Left renal pelvis (tissue), 4 donors: Measurements from ENCODE around the gene CD22. TPM values are rescaled to one million over a fixed set of nuclear protein-coding genes. Genes with fewer than 3 reads are reported as not detected.
"Not testable (repeated sequence)": the region's sequence is repeated elsewhere in the genome, so short reads cannot be mapped to it uniquely, and the experiment has no call there.

ENCODE experiments used
- DNase-seq, 4 donors: peaks; one replicate each; pipeline ENCODE4 v3.0.0-alpha.2; 2013; ENCODE audit warnings: low read depth in 4 of 4, low spot score in 3 of 4
- polyA plus RNA-seq, 4 donors: library from polyadenylated mRNA; unstranded; fragments of 120-200 nt; gene quantifications; one replicate each; pipeline ENCODE4 v1.2.1, GENCODE V29; 2013; ENCODE audit not compliant: insufficient read length in 4 of 4

The CD22 gene
- polyA plus RNA-seq, 4 donors, result 7.5 to 43.9 (median 29.6) TPM

DNA sequence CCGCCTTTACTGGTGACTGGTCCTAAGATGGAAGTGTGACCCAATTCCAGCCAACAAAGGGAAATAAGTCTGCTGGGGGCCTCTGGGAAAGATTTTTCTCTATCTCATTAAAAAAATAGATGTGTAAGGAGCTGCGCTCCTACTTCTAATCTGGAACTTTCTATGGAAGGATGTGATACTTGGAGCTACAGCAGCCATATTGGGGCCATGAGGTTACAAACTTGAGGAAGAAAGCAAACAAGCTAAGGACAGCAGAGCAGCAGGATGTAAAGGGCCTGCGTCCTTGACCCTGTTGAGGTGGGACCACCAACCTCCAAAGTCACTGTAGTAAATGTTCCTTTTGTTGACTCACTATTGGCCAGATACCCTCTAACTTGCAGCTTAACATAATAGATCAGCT, 49.4 kb downstream of the CD22 start:
- DNase-seq, result no peak

DNA sequence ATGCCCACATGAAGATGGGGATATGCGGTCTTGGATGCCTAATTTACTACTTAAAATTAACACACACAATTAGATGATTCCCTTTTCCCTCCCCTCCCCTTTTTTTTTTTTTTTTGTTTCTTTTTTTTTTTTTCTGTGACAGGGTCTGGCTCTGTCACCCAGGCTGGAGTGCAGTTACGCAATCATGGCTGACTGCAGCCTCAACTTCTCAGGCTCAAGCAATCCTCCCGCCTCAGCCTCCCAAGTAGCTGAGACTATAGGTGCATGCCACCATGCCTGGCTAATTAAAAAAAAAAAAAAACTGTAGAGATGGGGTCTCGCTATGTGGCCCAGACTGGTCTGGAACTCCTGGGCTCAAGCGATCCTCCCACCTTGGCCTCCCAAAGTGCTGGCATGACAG, 50.6 kb downstream of the CD22 start:
- not testable (repeated sequence) for DNase-seq

DNA sequence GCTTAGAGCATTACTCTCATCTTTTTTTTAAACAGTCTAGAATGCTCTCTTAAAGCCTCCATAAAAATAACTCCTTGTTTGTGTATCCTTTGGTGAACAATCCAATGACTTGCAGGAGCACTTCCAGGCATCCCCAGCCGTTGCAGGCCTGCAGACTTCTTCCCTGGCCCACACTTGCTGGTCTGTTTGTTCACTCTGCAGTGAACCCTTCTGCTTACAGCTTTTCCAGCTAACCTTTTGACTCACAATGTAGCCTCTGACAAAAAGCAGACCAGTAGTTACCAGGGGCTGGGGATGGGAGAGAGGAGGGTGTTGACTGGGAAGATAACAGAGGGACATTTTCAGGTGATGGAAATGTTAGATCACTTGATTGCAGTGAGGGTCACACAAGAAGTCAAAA, 51.0 kb downstream of the CD22 start:
- DNase-seq, result no peak

DNA sequence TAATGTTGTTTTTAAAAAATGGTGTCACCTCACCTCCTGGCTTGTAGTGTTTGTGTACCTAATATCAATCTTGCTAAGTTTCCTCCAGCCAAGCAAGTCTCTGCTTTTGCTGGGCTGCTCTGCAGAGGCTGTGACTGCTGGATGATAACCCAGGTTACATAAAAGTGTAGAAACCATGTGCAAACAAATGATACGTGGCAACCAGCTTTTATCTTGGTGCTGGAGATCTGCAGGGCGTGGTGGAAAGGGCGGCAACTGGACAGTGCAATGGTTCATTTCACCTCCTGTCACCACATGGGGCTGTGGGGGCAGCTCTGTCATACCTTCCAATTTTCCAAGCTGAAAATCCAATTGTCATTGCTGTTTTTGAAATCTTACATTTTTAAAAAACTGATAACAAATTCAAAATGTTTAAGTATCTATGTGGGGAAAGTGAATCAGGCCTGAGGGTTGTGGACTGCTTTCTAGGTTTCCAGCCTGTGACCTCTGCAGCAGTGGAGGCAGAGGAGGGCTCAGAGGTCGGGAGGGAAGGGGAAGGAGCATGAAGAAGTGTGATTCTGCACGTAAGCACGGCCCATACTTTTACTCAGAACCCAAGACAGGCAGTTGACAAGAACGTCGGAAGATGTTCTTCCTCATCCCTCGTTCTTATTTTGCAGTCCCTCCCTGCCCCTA, 51.6 kb downstream of the CD22 start:
- DNase-seq, result no peak

DNA sequence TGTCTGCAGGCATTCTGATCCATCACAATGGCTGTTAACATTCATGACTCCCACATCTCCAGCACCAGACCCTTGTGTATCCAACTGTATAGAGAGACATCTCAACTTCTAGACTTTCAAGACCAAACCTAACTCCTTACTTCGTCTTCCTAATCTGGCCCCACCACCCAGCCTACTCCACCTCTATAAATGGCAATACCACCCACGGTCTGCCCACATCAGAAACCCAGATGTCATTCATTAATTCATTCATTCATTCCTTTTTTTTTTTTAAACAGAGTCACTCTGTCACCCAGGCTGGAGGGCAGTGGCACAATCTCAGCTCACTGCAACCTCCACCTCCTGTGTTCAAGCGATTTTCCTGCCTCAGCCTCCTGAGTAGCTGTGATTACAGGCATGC, 52.3 kb downstream of the CD22 start:
- DNase-seq, result no peak

DNA sequence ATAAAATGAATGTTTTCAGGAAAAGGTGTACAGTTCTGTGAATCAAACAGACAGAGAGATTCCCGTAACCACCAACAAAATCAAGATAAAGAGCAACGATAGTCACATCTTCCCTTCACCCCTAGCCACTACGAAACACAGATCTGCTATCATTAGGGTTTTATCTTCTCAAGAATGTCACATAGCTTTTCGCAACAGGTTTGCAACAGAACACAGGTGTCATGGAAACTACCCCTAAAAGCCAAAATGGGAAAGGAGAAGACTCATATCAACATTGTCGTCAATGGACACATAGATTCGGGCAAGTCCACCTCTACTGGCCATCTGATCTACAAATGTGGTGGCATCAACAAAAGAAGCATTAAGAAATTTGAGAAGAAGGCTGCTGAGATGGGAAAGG, 52.9 kb downstream of the CD22 start:
- DNase-seq, result no peak

DNA sequence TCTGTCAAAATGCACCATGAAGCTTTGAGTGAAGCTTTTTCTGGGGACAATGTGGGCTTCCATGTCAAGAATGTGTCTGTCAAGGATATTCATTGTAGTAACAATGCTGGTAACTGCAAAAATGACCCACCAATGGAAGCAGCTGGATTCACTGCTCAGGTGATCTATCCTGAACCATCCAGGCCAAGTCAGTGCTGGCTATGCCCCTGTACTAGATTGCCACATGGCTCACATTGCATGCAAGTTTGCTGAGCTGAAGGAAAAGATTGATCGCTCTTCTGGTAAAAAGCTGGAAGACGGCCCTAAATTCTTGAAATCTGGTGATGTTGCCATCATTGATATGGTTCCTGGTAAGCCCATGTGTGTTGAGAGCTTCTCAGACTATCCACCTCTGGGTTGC, 54.5 kb downstream of the CD22 start:
- DNase-seq, result no peak

DNA sequence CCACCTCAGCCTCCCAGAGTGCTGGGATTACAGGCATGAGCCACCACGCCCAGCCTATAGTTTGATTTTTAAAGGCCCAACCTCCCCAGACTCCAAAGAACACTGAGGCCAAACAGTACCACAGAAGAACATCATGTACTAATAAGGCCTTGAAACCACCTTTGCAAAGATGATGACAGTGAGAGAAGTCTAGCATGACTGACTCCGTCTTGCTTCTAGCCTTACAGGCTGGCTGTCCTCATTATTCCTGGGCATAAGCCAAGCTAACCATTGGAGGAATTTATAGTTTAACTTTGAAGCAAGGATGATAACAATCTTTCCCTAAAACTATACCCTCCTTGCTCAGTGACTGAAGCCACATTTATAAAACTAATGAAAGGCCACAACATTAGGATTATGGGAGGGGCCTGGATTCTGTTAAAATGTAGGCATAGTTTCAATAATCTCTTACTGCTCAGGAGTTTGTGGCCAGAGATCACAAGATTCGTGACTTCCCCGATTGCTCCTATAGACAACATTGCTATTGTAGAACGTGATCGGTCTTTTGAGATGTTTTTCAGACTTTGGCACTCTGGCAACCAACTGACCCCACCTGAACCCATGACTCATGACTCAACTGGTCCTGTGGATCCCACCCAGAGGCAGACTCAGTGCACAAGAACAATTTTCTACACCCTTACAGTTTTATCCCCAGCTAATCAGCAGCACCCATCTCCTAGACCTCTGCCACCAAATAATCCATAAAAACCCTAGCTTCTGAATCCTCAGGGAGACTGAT, 59.5 kb downstream of the CD22 start:
- DNase-seq, result no peak

DNA sequence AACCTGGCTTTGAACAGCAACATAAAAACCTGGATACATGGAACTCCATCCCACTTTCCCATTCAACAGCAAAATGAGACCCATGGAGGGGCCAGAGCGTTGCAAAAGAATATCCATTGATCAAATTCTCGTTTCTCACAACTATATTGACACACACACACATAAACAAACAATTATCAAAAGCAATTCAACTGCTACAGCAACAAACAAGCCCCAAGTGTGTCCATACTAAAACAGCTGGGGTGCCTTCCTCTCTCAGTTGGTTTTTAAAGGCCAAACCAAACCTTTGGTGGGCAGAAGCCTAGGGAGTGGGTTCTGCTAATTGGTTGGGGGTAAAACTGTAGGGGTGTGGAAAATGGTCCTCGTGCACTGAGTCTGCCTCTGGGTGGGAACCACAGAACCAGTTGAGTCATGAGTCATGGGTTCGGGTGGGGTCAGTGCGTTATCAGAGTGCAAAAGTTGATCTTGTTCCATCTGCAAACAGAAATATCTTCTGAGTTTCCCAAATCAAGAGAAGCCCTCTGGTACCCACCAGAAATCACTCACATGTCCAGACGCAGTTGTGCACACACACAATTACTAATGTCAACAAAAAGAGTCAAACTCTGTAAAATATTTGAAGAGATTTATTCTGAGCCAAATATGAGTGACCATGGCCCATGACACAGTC, 60.3 kb downstream of the CD22 start:
- no peak for DNase-seq

DNA sequence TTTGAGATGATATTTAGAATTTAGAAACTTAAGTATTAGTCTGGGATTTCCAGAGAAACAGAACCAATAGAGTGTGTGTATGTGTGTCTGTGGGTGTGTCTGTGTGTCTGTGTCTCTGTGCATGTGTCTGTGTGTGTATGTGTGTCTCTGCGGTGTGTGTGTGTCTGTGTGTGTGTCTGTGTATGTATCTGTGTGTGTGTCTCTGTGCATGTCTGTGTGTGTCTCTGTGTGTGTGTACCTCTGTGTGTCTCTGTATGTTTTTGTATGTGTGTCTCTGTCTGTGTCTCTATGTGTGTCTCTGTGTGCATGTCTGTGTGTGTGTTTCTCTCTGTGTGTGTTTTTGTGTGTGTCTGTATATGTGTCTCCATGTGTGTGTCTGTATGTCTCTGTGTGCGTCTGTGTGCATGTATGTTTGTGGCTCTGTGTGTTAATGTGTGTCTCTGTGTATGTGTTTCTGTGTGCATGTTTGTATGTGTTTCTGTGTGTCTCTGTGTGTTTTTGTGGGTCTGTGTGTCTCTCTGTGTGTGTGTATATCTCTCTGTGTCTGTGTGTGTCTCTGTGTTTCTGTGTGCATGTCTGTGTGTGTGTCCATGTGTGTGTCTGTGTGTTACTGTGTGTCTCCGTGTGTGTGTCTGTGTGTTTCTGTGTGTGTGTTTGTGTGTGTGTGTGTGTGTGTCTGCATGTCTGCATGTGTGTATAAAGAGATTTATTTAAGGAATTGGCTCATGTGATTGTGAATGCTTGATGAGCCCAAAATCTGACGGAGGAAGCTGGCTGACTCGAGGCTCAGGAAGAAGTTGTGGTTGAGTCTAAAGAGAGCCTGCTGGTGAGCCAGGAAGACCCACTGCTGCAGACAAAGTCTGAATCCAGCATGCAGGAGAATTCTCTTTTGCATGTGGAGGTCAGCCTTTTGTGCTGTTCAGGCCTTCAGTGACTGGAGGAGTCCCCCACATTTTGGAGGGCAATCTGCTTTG, 64.0 kb downstream of the CD22 start:
- no peak for DNase-seq

DNA sequence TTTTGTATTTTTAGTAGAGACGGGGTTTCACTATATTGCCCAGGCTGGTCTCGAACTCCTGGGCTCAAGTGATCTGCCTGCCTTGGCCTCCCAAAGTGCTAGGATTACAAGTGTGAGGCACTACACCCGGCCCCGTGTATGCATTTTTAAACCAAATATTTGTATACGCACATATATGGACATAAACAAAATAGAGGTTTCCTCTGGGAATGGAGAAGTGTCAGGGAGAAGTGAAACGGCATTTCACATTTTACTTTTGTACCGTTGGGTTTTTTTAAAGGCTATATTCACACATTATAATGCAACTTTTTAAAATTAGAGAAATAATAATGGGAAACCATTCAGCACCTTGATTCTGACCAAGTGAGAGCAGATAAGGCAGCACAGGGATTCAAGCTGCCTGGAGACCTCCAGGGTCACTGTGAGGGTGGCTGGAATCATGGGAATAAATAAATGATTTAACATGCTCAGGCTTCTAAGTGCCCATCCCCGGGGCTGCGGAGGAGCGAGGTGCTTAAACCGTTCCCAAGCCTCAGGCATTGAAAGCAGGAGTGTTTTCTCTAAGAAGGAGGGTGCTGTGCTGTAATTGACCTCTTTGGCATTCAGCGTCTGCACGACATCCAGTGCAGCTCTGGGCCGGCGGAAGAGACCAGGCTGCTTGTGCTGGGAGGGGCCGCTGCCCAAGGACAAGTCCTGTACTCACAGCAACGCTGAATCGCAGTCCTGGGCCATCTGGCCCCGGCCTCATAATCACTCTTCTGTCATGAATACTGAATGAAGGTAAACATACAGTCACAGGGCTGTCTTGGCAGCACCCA, 66.6 kb downstream of the CD22 start:
- DNase-seq, result no peak

DNA sequence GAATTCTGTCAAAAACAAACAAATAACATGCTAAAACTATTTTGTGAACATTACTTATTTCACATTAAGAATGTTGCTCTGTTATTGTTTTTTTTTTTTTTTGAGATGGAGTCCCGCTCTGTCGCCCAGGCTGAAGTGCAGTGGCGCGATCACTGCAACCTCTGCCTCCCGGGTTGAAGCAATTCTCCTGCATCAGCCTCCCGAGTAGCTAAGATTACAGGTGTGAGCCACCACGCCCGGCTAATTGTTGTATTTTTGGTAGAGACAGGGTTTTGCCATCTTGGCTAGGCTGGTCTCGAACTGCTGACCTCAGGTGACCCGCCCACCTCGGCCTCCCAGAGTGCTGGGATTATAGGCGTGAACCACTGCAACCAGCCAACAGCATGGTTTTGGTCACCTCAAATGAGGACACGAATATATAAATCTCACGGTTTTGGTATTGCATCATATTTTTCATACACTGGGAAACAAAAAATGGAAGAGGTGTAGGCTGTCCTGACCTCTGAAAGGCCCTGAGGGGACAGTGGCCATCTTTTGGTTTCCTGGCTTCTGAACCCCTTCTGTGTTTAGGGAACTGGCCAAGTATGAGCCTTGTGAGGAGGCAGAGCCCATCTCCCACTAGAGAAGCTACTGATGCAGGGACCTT, 67.4 kb downstream of the CD22 start:
- no peak for DNase-seq

Other genes with a start within 250 kb of the CD22 start
- 10 to 100 TPM in 3 of 4 donors, under 1 TPM in 1; 0.48 to 35.2 (median 22.5) TPM for gene FXYD3, start 213.4 kb upstream of the CD22 start, polyA plus RNA-seq
- 10 to 100 TPM in 1 of 4 donors, 1 to 10 TPM in 3; 2.7 to 14.3 (median 3.5) TPM for gene LGI4, start 194.1 kb upstream of the CD22 start, polyA plus RNA-seq
- gene FXYD1, start 190.4 kb upstream of the CD22 start, polyA plus RNA-seq, result 10 to 100 TPM; 22.3 to 73.8 (median 27.2) TPM
- gene FXYD7, start 185.9 kb upstream of the CD22 start, polyA plus RNA-seq, result 1 to 10 TPM in 3 of 4 donors, under 1 TPM in 1; 0.82 to 6.6 (median 1.3) TPM
- gene FXYD5, start 174.5 kb upstream of the CD22 start, polyA plus RNA-seq, result 10 to 100 TPM; 13.2 to 33.5 (median 27.9) TPM
- gene FAM187B, start 100.4 kb upstream of the CD22 start, polyA plus RNA-seq, result not detected
- 10 to 100 TPM in 3 of 4 donors, 1 to 10 TPM in 1; 7.9 to 66.3 (median 47.9) TPM for gene LSR, start 80.2 kb upstream of the CD22 start, polyA plus RNA-seq
- 100 to 1,000 TPM; 152 to 195 (median 169) TPM for gene USF2, start 60.2 kb upstream of the CD22 start, polyA plus RNA-seq
- gene HAMP, start 46.7 kb upstream of the CD22 start, polyA plus RNA-seq, result under 1 TPM; 0.23 to 0.90 (median 0.42) TPM
- gene MAG, start 37.0 kb upstream of the CD22 start, polyA plus RNA-seq, result 10 to 100 TPM in 1 of 4 donors, 1 to 10 TPM in 3; 3.0 to 11.2 (median 6.2) TPM
- gene FFAR1, start 18.7 kb downstream of the CD22 start, polyA plus RNA-seq, result under 1 TPM; 0.29 to 0.61 (median 0.41) TPM
- under 1 TPM in 3 of 4 donors, not detected in 1; 0.16 to 0.71 (median 0.17) TPM for gene FFAR3, start 29.3 kb downstream of the CD22 start, polyA plus RNA-seq
- gene GPR42, start 41.9 kb downstream of the CD22 start, polyA plus RNA-seq, result under 1 TPM in 1 of 4 donors, not detected in 3; 0.33 TPM
- 1 to 10 TPM in 1 of 4 donors, under 1 TPM in 3; 0.19 to 1.4 (median 0.47) TPM for gene FFAR2, start 119.1 kb downstream of the CD22 start, polyA plus RNA-seq
- gene KRTDAP, start 161.3 kb downstream of the CD22 start, polyA plus RNA-seq, result 1 to 10 TPM in 1 of 4 donors, under 1 TPM in 3; 0.36 to 1.9 (median 0.59) TPM
- 100 to 1,000 TPM in 1 of 4 donors, 10 to 100 TPM in 3; 59.7 to 123 (median 83.8) TPM for gene DMKN, start 184.5 kb downstream of the CD22 start, polyA plus RNA-seq
- gene SBSN, start 199.1 kb downstream of the CD22 start, polyA plus RNA-seq, result under 1 TPM in 1 of 4 donors, not detected in 3; 0.11 TPM
- gene GAPDHS, start 204.3 kb downstream of the CD22 start, polyA plus RNA-seq, result not detected
- gene TMEM147, start 216.4 kb downstream of the CD22 start, polyA plus RNA-seq, result 100 to 1,000 TPM in 1 of 4 donors, 10 to 100 TPM in 3; 58.7 to 102 (median 86.6) TPM
- gene ATP4A, start 234.5 kb downstream of the CD22 start, polyA plus RNA-seq, result under 1 TPM in 1 of 4 donors, not detected in 3; 0.14 TPM